Adrenal gland (tissue), 5 donors: ENCODE measurements around the gene CXXC5.

Experiments
- POLR2A ChIP-seq, 2 donors: fragments of 450-650 bp; IDR thresholded peaks; one replicate each; pipeline ENCODE4 v1.6.1; 2017; ENCODE audit warnings: antibody characterized with exemption in 2 of 2, mild to moderate bottlenecking in 2 of 2, moderate library complexity in 1 of 2
- TF ChIP-seq, protein P1 (sequence below), 6 experiments: fragments of 450-650 bp in 4 of 6; fragments of 200-600 bp in 2 of 6; sonication (generic) in 1 of 6; IDR thresholded peaks; 1 replicate in 5 of 6; 2 replicates in 1 of 6; pipeline versions ENCODE4 v1.5.1 to v1.8.0; 2016 to 2021; ENCODE audit warnings: antibody characterized with exemption in 6 of 6, mild to moderate bottlenecking in 2 of 6, moderate library complexity in 1 of 6
- donor health status: DM: no; HTN: no; CAD: no.

GRCh38 chr5:139684881-139685749 is 37.0 kb downstream of the CXXC5 start:
- TF ChIP-seq POLR2A (IDR thresholded peaks at IDR 0.05) = no peak
- TF ChIP-seq, protein P1, sequence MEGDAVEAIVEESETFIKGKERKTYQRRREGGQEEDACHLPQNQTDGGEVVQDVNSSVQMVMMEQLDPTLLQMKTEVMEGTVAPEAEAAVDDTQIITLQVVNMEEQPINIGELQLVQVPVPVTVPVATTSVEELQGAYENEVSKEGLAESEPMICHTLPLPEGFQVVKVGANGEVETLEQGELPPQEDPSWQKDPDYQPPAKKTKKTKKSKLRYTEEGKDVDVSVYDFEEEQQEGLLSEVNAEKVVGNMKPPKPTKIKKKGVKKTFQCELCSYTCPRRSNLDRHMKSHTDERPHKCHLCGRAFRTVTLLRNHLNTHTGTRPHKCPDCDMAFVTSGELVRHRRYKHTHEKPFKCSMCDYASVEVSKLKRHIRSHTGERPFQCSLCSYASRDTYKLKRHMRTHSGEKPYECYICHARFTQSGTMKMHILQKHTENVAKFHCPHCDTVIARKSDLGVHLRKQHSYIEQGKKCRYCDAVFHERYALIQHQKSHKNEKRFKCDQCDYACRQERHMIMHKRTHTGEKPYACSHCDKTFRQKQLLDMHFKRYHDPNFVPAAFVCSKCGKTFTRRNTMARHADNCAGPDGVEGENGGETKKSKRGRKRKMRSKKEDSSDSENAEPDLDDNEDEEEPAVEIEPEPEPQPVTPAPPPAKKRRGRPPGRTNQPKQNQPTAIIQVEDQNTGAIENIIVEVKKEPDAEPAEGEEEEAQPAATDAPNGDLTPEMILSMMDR (IDR thresholded peaks at IDR 0.05) = no peak
